ENCODE measurements around the gene CLTCL1.

DNA sequence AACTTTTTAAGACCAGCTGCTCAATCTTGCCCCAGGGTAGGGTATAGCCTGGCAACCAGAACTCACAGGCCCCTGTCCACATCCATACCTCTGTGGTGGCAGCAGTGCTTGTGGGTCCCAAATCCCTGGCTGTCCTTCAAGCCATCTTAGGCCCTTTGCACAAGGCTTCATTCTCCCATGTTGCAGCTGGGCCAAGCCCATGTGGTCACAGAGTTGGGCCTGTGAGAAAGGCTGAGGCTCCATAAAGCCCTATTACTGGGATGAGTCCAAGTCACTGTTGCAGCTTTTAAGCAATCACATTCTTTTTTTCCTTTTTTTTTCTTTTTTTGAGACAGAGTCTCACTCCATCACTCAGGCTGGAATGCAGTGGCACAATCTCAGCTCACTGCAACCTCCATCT is 65.1 kb downstream of the CLTCL1 start:
- no peak for TF ChIP-seq YY1 (IDR thresholded peaks at IDR 0.05; ENCODE audit: insufficient read depth, insufficient read length)
- TF ChIP-seq ZNF274 (IDR thresholded peaks at IDR 0.05; ENCODE audit: low read depth, low read length), result no peak
- no peak for TF ChIP-seq SUZ12 (IDR thresholded peaks at IDR 0.05; ENCODE audit: extremely low read depth, insufficient read depth, insufficient read length)
